ENCODE measurements around the gene GBF1. TPM values are rescaled to one million over a fixed set of nuclear protein-coding genes. Genes with fewer than 3 reads are reported as not detected.

The GBF1 gene
- total and polyA plus RNA-seq, 2 of the 13 experiments (the other 11 are each of a cell fraction or from before 2014, with no cell fraction given), result 17.1 to 21.9 TPM

DNA sequence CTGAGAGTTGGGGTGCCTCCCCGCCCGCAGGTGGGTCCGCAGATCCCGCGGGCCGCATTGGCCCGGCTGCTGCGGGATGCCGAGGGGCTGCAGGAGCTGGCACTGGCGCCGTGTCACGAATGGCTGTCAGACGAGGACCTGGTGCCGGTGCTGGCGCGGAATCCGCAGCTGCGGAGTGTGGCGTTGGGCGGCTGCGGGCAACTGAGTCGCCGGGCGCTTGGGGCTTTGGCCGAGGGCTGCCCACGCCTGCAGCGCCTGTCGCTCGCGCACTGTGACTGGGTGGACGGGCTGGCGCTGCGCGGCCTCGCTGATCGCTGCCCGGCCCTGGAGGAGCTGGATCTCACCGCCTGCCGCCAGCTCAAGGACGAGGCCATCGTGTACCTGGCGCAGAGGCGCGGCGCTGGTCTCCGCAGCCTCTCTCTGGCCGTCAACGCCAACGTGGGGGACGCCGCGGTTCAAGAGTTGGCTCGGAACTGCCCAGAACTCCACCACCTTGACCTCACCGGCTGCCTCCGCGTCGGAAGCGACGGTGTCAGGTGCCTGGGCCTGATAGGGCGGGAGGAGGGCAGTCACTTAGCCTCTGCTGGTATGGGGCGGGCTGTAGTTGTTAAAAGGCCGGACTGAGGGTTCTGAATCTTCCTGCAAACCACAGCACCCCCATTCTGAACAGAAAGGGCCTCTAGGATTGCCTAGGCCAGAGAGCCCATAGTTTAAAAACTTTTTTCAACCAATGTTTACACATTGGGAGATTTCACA, 176.6 kb downstream of the GBF1 start (continued):
- TF ChIP-seq ARID4A (CRISPR knock-in tag; IDR thresholded peaks at IDR 0.05; ENCODE audit: borderline replicate concordance), result peak; percentile 4; the same call in 1 of the 2 replicates
- no peak for TF ChIP-seq DDIT3 (CRISPR knock-in tag; IDR thresholded peaks at IDR 0.05)
- TF ChIP-seq, protein P1, sequence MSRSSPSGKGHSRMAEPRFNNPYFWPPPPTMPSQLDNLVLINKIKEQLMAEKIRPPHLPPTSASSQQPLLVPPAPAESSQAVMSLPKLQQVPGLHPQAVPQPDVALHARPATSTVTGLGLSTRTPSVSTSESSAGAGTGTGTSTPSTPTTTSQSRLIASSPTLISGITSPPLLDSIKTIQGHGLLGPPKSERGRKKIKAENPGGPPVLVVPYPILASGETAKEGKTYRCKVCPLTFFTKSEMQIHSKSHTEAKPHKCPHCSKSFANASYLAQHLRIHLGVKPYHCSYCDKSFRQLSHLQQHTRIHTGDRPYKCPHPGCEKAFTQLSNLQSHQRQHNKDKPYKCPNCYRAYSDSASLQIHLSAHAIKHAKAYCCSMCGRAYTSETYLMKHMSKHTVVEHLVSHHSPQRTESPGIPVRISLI (CRISPR knock-in tag; IDR thresholded peaks at IDR 0.05; ENCODE audit: borderline replicate concordance), result no peak
- TF ChIP-seq, protein P2, sequence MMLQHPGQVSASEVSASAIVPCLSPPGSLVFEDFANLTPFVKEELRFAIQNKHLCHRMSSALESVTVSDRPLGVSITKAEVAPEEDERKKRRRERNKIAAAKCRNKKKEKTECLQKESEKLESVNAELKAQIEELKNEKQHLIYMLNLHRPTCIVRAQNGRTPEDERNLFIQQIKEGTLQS (CRISPR knock-in tag; IDR thresholded peaks at IDR 0.05), result 0 out of 2 replicates have a peak, but pooled peaks have one; percentile 7
- no peak for TF ChIP-seq MEIS2 (CRISPR knock-in tag; IDR thresholded peaks at IDR 0.05)
- peak; percentile 2; the same call in 1 of the 2 replicates for TF ChIP-seq MED1 (CRISPR knock-in tag; IDR thresholded peaks at IDR 0.05)
- TF ChIP-seq YEATS4 (CRISPR knock-in tag; IDR thresholded peaks at IDR 0.05; ENCODE audit: borderline replicate concordance), result peak; percentile 74; the same call in 1 of the 2 replicates
- peak; percentile 32 for TF ChIP-seq ZNF407 (CRISPR knock-in tag; IDR thresholded peaks at IDR 0.05; ENCODE audit: not compliant biosample characterization)
- TF ChIP-seq SALL2 (CRISPR knock-in tag; IDR thresholded peaks at IDR 0.05), result no peak
- TF ChIP-seq ZNF44 (CRISPR knock-in tag; IDR thresholded peaks at IDR 0.05), result no peak
- TF ChIP-seq GABPA (IDR thresholded peaks at IDR 0.05; ENCODE audit: low read depth, low read length), result no peak
- no peak for TF ChIP-seq GABPA (CRISPR knock-in tag; IDR thresholded peaks at IDR 0.05; ENCODE audit: low read depth)
- TF ChIP-seq, protein P3, sequence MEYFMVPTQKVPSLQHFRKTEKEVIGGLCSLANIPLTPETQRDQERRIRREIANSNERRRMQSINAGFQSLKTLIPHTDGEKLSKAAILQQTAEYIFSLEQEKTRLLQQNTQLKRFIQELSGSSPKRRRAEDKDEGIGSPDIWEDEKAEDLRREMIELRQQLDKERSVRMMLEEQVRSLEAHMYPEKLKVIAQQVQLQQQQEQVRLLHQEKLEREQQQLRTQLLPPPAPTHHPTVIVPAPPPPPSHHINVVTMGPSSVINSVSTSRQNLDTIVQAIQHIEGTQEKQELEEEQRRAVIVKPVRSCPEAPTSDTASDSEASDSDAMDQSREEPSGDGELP (IDR thresholded peaks at IDR 0.05; ENCODE audit: borderline replicate concordance, low read depth), result no peak
